ENCODE results near the gene RTN4RL2. TPM values are rescaled to one million over a fixed set of nuclear protein-coding genes. Genes with fewer than 3 reads are reported as not detected.

The RTN4RL2 gene
- total and polyA plus RNA-seq, 9 donors, result 0.23 to 2.0 (median 0.68) TPM; not detected in 1

DNA sequence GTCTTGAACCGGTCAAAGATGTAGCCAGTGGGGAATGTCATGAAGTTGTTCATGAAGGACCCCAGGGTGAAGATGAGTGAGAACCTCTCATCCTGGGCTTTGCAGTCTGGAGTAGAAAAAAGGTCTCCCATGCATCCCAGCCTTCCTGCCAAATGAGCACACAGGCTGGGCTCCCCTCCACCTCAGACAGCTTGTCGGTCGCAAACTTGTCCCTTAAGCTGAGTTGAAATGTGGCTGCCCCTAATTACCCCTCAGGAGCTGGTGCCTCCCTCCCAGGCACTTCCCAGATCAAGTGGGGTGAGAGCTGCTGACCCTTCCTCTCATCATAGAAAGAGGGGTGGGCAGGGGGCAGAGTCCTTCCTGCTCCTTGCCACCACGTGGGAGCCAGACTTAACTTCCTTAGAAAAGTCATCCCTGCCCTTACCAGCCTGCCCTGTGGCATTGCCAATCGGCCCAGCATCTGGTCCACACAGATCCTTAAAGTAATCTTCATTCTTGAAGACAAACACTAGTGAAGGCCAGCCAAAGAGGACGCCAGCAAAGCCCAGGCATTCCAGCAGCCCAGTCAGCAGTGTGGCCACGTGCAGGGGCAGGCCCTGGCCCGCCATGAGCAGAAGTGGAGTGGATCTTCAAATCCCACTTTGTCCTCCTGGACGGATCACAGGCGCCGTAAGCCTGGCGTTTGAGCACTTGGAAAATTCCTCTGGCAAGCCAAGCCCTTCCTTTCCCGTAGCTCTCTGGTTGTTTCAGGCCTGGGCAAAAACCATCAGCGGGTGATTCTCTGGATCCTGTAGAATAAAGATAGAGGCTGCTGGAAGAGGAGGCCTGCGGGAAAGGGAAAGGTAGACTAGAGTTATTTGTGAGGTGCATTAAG lies 34.5 kb upstream of the RTN4RL2 start:
- peak overlapping the region; percentile 93 to 98 for H3K27ac ChIP-seq
- H3K36me3 ChIP-seq, result no peaks in the 10 kb centered on the region
- H3K4me3 ChIP-seq, result peak overlapping the region; percentile 57
- 32 to 55% (median 38%) methylated on average over 15 of the region's 15 CpGs for WGBS, 3 donors
- no peaks in the 10 kb centered on the region for H3K9me3 ChIP-seq
- peak; percentile 57 to 74 (median 63) for DNase-seq
- TF ChIP-seq EP300 (IDR thresholded peaks at IDR 0.05), result no peak
- H3K27me3 ChIP-seq, result no peaks in the 10 kb centered on the region
- intact Hi-C loops (cut with DNase I), result loop anchor here in 2 of 4 donors (5.0 to 10.0 kb wide), 2 partner anchors 91 to 1151 kb away; partner anchors contain the start of genes LPXN (in 1 of the 2), P2RX3 (in 1 of the 2), SSRP1 (in 1 of the 2) and ZFP91 (in 1 of the 2)
- peaks cover 23% of the 10 kb centered on the region for H3K4me1 ChIP-seq (ENCODE audit: insufficient read depth)

DNA sequence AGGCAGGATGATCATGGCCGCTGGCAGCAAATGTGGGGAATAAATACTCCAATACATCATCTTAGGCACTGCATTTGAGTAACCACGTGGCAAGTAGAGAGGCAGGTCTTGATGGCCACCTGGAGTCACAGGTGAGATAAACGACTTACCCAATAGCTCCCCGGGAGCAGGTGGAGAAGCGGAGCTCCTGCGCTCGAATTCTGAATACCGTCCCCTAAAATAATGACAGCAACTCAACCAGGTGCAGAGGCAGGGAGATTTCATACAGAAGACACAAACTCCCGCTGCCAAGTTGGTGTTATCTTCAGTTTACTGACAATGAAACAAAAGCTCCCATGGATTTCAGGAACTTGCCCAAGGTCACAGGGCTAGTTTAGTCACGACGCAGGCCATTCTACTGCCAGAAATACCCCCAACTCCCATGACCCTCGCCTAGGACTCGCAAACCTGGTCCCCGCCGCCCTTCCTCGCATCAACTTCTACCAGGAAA lies 33.8 kb upstream of the RTN4RL2 start:
- Histone ChIP-seq H3K27ac (peak overlapping the region; percentile 93 to 98), H3K4me3 (peak overlapping the region; percentile 57), H3K27me3 (no peaks in the 10 kb centered on the region), H3K4me1 (ENCODE audit: insufficient read depth) (peaks cover 23% of the 10 kb centered on the region), H3K36me3 (no peaks in the 10 kb centered on the region), H3K9me3 (no peaks in the 10 kb centered on the region)
- WGBS, 3 donors, result 10 to 14% (median 13%) methylated on average over 16 of the region's 16 CpGs
- peak in 1 of 5 donors; percentile 61 for DNase-seq
- TF ChIP-seq EP300 (IDR thresholded peaks at IDR 0.05) (no peak), POLR2A (IDR thresholded peaks at IDR 0.05) (no peak)
- intact Hi-C loops (cut with DNase I), result loop anchor here in 2 of 4 donors (5.0 to 10.0 kb wide), 2 partner anchors 92 to 1151 kb away; partner anchors contain the start of genes LPXN (in 1 of the 2), P2RX3 (in 1 of the 2), SSRP1 (in 1 of the 2) and ZFP91 (in 1 of the 2)

DNA sequence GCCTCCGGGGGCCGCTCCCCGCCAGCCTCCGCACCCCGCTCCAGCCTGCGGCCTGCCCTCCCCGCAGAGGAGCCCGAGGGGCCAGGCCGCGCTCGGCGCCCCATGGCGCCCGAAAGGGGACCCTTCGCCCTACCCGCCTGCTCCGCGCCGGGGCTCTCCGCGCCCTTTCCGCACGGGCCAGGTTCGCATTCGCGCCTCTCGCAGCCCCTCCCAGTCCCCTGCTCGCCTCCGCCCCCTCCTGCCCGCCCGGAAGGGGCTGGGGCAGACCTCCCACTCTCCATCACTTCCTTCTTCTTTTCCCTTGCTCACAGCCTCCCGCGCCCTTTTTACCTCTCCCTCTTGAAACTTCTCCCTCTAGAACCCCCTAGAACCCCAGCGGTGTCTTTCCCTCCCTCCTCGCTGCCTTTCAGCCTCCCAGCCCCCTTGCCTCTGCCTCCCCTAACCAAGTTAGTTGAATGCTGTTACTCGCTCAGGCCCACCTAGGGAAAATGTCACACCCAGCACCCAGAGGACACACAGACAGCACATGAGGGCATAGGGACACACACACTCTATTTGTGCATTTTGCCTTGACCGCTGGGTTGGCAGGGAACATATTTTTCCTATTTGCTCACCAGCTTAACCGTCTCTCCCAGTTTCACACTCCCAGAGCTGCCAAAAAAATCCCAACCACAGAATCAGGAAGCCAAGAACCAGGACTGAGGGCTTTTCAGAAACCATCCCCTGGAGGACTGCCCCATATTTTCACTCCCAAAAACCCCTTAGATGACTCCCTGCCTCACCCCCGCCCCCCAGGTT lies 33.2 kb upstream of the RTN4RL2 start, which contains the start of gene SLC43A3:
TSS of gene SLC43A3 (minus strand) at position 193 of the 798 bp plus-strand sequence. CDS start 949 bp downstream, outside the sequence.
- intact Hi-C loops (cut with DNase I), result loop anchor here in 2 of 4 donors (5.0 to 10.0 kb wide), 2 partner anchors 92 to 1150 kb away; partner anchors contain the start of genes LPXN (in 1 of the 2), P2RX3 (in 1 of the 2), SSRP1 (in 1 of the 2) and ZFP91 (in 1 of the 2)
- peaks cover 23% of the 10 kb centered on the region for H3K4me1 ChIP-seq (ENCODE audit: insufficient read depth)
- DNase-seq, result peak; percentile 83 to 86 (median 85)

DNA sequence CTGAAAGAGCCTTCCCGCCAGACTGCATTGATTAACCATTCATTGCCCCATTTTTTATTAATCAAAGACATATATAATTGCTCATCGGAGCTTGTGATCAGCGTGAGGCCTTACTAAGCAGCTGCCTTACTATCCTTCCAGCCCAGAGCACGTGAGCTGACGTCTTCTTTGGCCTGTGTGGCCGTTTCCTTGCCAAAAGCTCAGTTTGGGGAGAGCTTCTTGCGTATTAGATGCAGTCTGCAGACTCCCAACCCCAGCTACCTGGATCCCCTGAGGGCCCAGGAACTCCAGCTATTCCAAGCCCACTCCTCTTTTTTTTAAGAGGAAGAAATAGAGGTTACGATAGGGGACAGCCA lies 32.6 kb upstream of the RTN4RL2 start:
- peak; percentile 69 for TF ChIP-seq POLR2A (IDR thresholded peaks at IDR 0.05)
- no peak for TF ChIP-seq EP300 (IDR thresholded peaks at IDR 0.05)
- TF ChIP-seq, protein P1, sequence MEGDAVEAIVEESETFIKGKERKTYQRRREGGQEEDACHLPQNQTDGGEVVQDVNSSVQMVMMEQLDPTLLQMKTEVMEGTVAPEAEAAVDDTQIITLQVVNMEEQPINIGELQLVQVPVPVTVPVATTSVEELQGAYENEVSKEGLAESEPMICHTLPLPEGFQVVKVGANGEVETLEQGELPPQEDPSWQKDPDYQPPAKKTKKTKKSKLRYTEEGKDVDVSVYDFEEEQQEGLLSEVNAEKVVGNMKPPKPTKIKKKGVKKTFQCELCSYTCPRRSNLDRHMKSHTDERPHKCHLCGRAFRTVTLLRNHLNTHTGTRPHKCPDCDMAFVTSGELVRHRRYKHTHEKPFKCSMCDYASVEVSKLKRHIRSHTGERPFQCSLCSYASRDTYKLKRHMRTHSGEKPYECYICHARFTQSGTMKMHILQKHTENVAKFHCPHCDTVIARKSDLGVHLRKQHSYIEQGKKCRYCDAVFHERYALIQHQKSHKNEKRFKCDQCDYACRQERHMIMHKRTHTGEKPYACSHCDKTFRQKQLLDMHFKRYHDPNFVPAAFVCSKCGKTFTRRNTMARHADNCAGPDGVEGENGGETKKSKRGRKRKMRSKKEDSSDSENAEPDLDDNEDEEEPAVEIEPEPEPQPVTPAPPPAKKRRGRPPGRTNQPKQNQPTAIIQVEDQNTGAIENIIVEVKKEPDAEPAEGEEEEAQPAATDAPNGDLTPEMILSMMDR (IDR thresholded peaks at IDR 0.05), result no peak
- no peaks in the 10 kb centered on the region for H3K27me3 ChIP-seq
- 14 to 27% (median 24%) methylated on average over 8 of the region's 8 CpGs for WGBS, 3 donors
- H3K4me1 ChIP-seq (ENCODE audit: insufficient read depth), result peaks cover 23% of the 10 kb centered on the region
- intact Hi-C loops (cut with DNase I), result loop anchor here in 2 of 4 donors (5.0 to 10.0 kb wide), 2 partner anchors 93 to 1150 kb away; partner anchors contain the start of genes LPXN (in 1 of the 2), P2RX3 (in 1 of the 2), SSRP1 (in 1 of the 2) and ZFP91 (in 1 of the 2)
- H3K36me3 ChIP-seq, result no peaks in the 10 kb centered on the region
- H3K27ac ChIP-seq, result peak overlapping the region; percentile 93 to 98
- no peaks in the 10 kb centered on the region for H3K9me3 ChIP-seq
- H3K4me3 ChIP-seq, result no peak overlapping the region
- peak; percentile 81 to 90 (median 85) for DNase-seq

More for the DNA sequence above, 33.2 kb upstream of the RTN4RL2 start, which contains the start of gene SLC43A3:
- H3K36me3 ChIP-seq, result no peaks in the 10 kb centered on the region
- H3K27ac ChIP-seq, result peak within 1 kb of the TSS; percentile 93 to 98
- peak within 1 kb of the TSS; percentile 57 for H3K4me3 ChIP-seq
- no peaks in the 10 kb centered on the region for H3K9me3 ChIP-seq
- H3K27me3 ChIP-seq, result no peaks in the 10 kb centered on the region
- TF ChIP-seq EP300 (IDR thresholded peaks at IDR 0.05), result no peak
- TF ChIP-seq POLR2A (IDR thresholded peaks at IDR 0.05), result peak; percentile 71
- TF ChIP-seq, protein P1 (IDR thresholded peaks at IDR 0.05), result peak in 1 of 3 donors; percentile 16
- WGBS, 3 donors, result 1 to 2% (median 1%) methylated on average over 38 to 39 of the region's 39 CpGs

Measured in ovary (tissue), 9 donors.